ENCODE measurements around the gene AGRP.

Gene AGRP

DNA sequence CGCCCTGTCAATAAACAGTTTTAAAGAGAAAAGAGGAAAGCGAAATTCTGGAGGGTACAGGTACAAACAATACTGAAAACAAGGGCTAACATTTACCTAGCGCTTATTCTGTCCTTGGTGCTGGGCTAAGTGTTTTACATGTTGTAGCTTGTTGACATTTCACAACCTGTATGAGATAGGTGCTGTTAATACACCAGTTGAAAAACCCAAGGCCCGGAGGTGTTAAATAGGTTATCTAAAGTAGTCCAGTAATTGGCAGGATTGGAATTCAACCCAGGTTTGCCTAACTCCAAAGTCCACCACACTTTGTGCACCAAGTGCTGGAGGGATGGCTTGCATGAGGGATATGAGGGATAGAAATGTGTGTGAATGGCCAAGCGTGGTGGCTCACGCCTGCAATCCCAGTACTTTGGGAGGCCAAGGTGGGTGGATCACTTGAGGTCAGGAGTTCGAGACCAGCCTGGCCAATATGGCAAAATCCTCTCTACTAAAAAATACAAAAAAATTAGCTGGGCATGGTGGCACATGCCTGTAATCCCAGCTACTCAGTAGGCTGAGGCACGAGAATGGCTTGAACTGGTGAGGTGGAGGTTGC, 5.3 kb downstream of the AGRP start:
- no peaks in the 10 kb centered on the region for H3K27me3 ChIP-seq (ENCODE audit: control insufficient read depth, insufficient read depth, low read length)
- no peaks in the 10 kb centered on the region for H3K9me3 ChIP-seq (ENCODE audit: control insufficient read depth, insufficient read depth, low read length)
- no peaks in the 10 kb centered on the region for H3K36me3 ChIP-seq (ENCODE audit: control insufficient read depth, insufficient read depth, low read length)
- H3K27ac ChIP-seq (ENCODE audit: low read depth, low read length), result no peak overlapping the region
- peaks cover 9% of the 10 kb centered on the region for H3K4me1 ChIP-seq (ENCODE audit: control insufficient read depth, insufficient read depth, low read length)
- H3K9ac ChIP-seq (ENCODE audit: low read depth, low read length), result no peak overlapping the region
- no peak overlapping the region for H3K4me3 ChIP-seq (ENCODE audit: low read depth, low read length)

DNA sequence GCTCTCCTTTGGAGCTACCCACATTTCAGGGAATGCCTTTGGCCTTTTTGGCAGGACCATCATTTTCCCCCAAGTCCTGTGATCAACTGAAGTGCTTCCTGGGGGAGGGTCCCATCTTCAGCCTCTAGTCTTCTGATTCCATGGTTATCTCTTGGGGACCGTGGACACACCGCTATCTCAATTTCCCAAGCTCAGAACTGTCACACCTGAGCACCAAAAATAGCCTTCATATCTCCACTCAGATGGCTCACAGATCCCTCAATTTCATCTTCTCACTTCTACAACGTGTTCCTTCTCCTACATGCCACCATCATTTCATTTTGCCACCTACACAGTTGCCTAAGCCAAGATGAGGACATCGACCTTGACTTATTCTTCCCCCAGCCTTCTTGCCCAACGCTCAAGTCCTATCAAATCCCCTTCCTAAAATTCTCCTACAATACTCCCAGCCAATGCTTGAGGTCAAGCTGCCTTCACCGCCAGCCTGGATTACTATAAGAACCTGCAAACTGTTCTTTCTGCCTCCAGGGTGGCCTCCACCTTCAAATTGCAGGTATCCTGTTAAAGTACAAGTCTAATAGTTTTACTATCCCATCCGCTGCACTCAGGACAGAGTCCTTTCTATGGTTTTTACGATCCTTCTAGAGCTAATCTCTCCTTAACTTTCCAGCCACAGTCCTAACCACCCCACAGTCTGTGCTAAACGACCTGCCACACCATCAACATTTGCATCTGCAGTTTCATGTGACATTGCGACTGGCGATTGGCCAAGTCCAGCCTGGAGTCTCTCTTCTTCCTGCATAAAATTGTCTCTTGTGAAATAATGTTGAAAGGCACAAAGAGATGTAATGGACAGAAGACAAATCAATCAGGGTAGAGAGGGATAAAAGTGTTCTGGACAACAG, 8.5 kb downstream of the AGRP start:
- Histone ChIP-seq H3K36me3 (ENCODE audit: control insufficient read depth, insufficient read depth, low read length) (no peaks in the 10 kb centered on the region), H3K27ac (ENCODE audit: low read depth, low read length) (no peak overlapping the region), H3K27me3 (ENCODE audit: control insufficient read depth, insufficient read depth, low read length) (no peaks in the 10 kb centered on the region), H3K9me3 (ENCODE audit: control insufficient read depth, insufficient read depth, low read length) (no peaks in the 10 kb centered on the region), H3K4me1 (ENCODE audit: control insufficient read depth, insufficient read depth, low read length) (no peaks in the 10 kb centered on the region), H3K4me3 (ENCODE audit: low read depth, low read length) (no peak overlapping the region), H3K9ac (ENCODE audit: low read depth, low read length) (no peak overlapping the region)

DNA sequence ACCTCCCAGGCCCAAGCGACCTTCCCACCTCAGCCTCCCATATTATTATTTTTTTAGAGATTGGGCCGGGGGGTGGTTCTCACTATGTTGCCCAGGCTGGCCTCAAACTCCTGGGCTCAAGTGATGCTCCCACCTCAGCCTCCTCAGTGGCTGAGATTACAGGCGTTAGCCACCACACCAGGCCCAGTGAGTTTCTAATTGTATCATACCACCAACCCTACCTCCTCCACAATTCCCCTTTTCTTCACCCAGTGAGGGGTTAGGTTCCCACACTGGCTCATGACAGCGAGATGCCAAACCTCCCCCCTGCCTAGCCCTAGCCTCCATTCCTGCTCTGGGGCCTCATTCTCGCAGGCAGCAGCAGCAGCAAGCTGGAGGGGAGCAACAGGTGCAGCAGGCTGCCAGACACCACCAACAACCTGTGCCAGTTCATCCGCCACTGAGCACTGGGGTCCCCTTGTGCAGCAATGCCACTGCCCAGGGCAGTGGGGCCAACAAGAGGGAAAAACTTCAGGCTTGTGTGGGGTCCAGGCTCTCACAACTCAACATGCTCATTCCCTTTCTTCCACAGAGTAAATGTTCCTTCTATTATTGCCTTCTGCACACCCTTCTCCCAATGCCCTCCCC, 11.5 kb downstream of the AGRP start:
- Histone ChIP-seq H3K36me3 (ENCODE audit: control insufficient read depth, insufficient read depth, low read length) (no peaks in the 10 kb centered on the region), H3K4me3 (ENCODE audit: low read depth, low read length) (no peak overlapping the region), H3K9ac (ENCODE audit: low read depth, low read length) (no peak overlapping the region), H3K4me1 (ENCODE audit: control insufficient read depth, insufficient read depth, low read length) (no peaks in the 10 kb centered on the region), H3K27ac (ENCODE audit: low read depth, low read length) (no peak overlapping the region), H3K27me3 (ENCODE audit: control insufficient read depth, insufficient read depth, low read length) (no peaks in the 10 kb centered on the region), H3K9me3 (ENCODE audit: control insufficient read depth, insufficient read depth, low read length) (no peaks in the 10 kb centered on the region)

DNA sequence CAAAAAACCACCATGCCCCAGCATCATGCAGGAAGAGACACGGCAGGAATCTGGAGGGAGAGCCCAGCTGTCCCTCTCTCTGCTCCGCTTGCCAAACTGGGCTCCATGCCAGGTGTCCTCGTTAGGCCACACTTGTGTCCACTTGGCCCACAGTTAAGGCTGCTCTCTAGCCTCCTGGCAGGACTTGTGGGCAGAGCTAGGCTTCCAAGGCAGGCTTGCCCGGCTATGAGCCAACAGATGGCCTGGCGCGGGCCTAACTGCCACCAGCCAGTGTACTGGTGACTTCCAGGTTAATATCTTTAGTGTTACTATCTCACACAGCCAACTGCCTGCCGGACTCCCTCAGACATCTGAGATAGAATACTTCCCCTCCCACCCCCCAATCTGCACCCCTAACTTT, 13.0 kb downstream of the AGRP start:
- Histone ChIP-seq H3K27ac (ENCODE audit: low read depth, low read length) (no peak overlapping the region), H3K36me3 (ENCODE audit: control insufficient read depth, insufficient read depth, low read length) (no peaks in the 10 kb centered on the region), H3K9me3 (ENCODE audit: control insufficient read depth, insufficient read depth, low read length) (no peaks in the 10 kb centered on the region), H3K9ac (ENCODE audit: low read depth, low read length) (no peak overlapping the region), H3K27me3 (ENCODE audit: control insufficient read depth, insufficient read depth, low read length) (no peaks in the 10 kb centered on the region), H3K4me1 (ENCODE audit: control insufficient read depth, insufficient read depth, low read length) (0 out of 2 replicates have a peak, but pooled peaks cover 3% of the 10 kb centered on the region), H3K4me3 (ENCODE audit: low read depth, low read length) (no peak overlapping the region)

DNA sequence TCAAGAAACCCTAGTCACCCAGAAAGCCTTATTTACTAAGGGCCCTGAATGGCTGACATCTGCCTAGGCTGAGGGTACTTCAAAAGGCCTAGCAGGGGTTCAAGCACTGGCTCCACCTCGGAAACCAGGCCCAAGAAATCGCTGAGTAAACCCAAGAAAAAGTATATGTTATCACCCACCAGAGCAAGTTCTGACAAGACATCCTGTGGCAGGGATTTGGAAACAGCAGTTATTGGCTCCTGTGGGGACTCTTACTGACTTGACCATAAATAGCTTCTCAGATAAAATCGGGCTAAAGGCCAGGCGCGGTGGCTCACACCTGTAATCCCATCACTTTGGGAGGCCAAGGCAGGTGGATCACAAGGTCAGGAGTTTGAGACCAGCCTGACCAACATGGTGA, 14.6 kb downstream of the AGRP start:
- Histone ChIP-seq H3K4me1 (ENCODE audit: control insufficient read depth, insufficient read depth, low read length) (0 out of 2 replicates have a peak, but pooled peaks cover 3% of the 10 kb centered on the region), H3K27ac (ENCODE audit: low read depth, low read length) (no peak overlapping the region), H3K27me3 (ENCODE audit: control insufficient read depth, insufficient read depth, low read length) (no peaks in the 10 kb centered on the region), H3K9ac (ENCODE audit: low read depth, low read length) (no peak overlapping the region), H3K9me3 (ENCODE audit: control insufficient read depth, insufficient read depth, low read length) (no peaks in the 10 kb centered on the region), H3K4me3 (ENCODE audit: low read depth, low read length) (no peak overlapping the region), H3K36me3 (ENCODE audit: control insufficient read depth, insufficient read depth, low read length) (no peaks in the 10 kb centered on the region)

DNA sequence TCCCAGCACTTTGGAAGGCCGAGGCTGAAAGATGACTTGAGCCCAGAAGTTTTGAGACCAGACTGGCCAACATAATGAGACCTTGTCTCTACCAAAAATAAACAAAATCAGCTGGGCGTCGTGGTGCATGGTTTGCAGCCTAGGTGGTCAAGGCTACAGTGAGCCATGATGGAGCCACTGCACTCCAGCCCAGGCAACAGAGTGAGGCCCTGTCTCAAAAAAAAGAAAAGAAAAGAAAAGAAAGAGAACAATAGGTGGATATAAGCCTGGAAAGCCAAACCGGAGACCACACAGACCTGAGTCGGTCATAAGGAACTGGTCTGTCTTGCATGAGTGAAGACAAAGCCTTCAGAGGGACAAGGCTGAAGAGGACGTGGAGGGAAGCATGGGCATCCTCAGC, 16.8 kb downstream of the AGRP start:
- Histone ChIP-seq H3K27ac (ENCODE audit: low read depth, low read length) (no peak overlapping the region), H3K36me3 (ENCODE audit: control insufficient read depth, insufficient read depth, low read length) (no peaks in the 10 kb centered on the region), H3K9ac (ENCODE audit: low read depth, low read length) (no peak overlapping the region), H3K9me3 (ENCODE audit: control insufficient read depth, insufficient read depth, low read length) (no peaks in the 10 kb centered on the region), H3K4me1 (ENCODE audit: control insufficient read depth, insufficient read depth, low read length) (0 out of 2 replicates have a peak, but pooled peaks cover 3% of the 10 kb centered on the region), H3K27me3 (ENCODE audit: control insufficient read depth, insufficient read depth, low read length) (no peaks in the 10 kb centered on the region), H3K4me3 (ENCODE audit: low read depth, low read length) (no peak overlapping the region)

DNA sequence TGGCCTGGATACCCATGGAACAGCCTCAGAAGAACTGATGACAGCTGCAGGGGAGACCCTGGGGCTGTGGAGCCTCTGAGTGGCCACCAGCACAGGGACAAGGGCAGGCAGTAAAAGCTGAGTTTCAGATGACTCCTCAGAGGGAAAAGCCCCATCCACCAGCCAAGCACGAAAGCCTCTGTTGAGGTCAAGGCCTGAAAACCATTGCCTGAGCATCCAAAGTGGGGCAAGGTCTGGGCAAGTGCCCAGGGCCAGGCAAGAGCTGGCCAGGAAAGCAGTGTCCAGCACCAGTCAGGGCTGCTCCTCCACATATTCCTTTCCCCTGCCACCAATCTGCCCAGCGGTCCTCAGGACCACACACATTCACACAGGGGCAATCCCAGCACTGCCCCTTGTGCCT, 18.8 kb downstream of the AGRP start:
- 0 out of 2 replicates have a peak, but pooled peaks cover 3% of the 10 kb centered on the region for H3K4me1 ChIP-seq (ENCODE audit: control insufficient read depth, insufficient read depth, low read length)
- H3K27me3 ChIP-seq (ENCODE audit: control insufficient read depth, insufficient read depth, low read length), result no peaks in the 10 kb centered on the region
- no peak overlapping the region for H3K9ac ChIP-seq (ENCODE audit: low read depth, low read length)
- no peak overlapping the region for H3K27ac ChIP-seq (ENCODE audit: low read depth, low read length)
- no peaks in the 10 kb centered on the region; the same call in 1 of the 2 replicates for H3K36me3 ChIP-seq (ENCODE audit: control insufficient read depth, insufficient read depth, low read length)
- H3K4me3 ChIP-seq (ENCODE audit: low read depth, low read length), result no peak overlapping the region
- H3K9me3 ChIP-seq (ENCODE audit: control insufficient read depth, insufficient read depth, low read length), result no peaks in the 10 kb centered on the region

DNA sequence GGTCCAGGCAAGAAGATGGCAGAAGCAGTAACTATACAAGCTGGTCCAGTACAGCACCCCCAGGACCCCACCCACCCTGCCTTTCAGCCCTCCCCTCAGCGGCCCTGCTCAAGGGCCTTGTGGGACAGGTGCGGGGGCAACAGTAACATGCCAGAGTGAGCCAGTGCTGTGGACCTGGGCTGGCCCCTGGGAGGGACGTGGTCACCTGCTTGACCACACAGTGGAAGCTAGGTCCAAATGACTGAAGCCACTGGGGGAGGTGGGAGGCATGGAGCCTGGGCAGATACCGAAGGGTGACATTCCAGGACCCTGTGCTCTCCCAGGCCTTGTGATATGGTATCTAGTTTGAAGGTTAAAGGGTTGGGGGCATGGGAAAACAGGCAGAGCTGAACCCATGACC, 19.7 kb downstream of the AGRP start:
- H3K9me3 ChIP-seq (ENCODE audit: control insufficient read depth, insufficient read depth, low read length), result no peaks in the 10 kb centered on the region

DNA sequence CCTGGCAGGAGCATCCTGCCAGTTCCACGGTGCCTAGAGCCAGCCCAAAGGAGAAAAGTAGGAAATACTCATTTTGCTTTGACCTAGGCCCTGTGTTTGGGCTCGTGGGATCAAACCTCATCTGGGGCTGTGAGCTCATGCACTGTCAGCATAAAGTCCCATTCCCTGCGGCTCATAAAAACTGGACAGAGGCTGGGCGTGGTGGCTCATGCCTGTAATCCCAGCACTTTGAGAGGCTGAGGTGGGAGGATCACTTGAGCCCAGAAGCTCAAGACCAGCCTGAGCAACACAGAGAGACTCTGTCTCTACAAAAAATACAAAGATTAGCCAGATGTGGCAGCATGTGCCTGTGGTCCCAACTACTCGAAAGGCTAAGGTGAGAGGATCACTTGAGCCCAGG, 20.3 kb downstream of the AGRP start:
- Histone ChIP-seq H3K36me3 (ENCODE audit: control insufficient read depth, insufficient read depth, low read length) (no peaks in the 10 kb centered on the region; the same call in 1 of the 2 replicates), H3K9me3 (ENCODE audit: control insufficient read depth, insufficient read depth, low read length) (no peaks in the 10 kb centered on the region), H3K27me3 (ENCODE audit: control insufficient read depth, insufficient read depth, low read length) (no peaks in the 10 kb centered on the region), H3K9ac (ENCODE audit: low read depth, low read length) (no peak overlapping the region), H3K27ac (ENCODE audit: low read depth, low read length) (no peak overlapping the region), H3K4me3 (ENCODE audit: low read depth, low read length) (no peak overlapping the region), H3K4me1 (ENCODE audit: control insufficient read depth, insufficient read depth, low read length) (0 out of 2 replicates have a peak, but pooled peaks cover 3% of the 10 kb centered on the region)

More for the DNA sequence above, 19.7 kb downstream of the AGRP start:
- 0 out of 2 replicates have a peak, but pooled peaks cover 3% of the 10 kb centered on the region for H3K4me1 ChIP-seq (ENCODE audit: control insufficient read depth, insufficient read depth, low read length)
- no peaks in the 10 kb centered on the region; the same call in 1 of the 2 replicates for H3K36me3 ChIP-seq (ENCODE audit: control insufficient read depth, insufficient read depth, low read length)
- no peaks in the 10 kb centered on the region for H3K27me3 ChIP-seq (ENCODE audit: control insufficient read depth, insufficient read depth, low read length)
- H3K4me3 ChIP-seq (ENCODE audit: low read depth, low read length), result no peak overlapping the region
- H3K9ac ChIP-seq (ENCODE audit: low read depth, low read length), result no peak overlapping the region
- H3K27ac ChIP-seq (ENCODE audit: low read depth, low read length), result no peak overlapping the region

DNA sequence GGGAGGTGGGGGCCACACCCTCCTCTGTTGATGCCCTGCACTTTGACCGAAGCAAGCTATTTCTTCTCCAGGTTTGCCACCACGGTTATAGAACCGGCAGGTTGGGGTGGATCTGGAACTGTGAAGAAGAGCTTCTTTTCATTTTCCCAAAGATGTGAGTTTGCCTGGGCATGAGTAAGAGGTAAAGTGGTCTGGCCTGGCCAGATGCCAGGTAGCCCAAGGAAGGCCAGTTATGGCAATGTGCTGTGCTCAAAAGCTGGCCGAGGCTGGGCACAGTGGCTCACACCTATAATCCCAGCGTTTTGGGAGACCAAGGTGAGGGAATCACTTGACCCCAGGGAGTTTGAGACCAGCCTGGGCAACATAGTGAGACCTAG, 21.1 kb downstream of the AGRP start:
- H3K27ac ChIP-seq (ENCODE audit: low read depth, low read length), result no peak overlapping the region

More for the DNA sequence above, 21.1 kb downstream of the AGRP start:
- no peaks in the 10 kb centered on the region for H3K27me3 ChIP-seq (ENCODE audit: control insufficient read depth, insufficient read depth, low read length)
- no peaks in the 10 kb centered on the region for H3K9me3 ChIP-seq (ENCODE audit: control insufficient read depth, insufficient read depth, low read length)
- H3K4me3 ChIP-seq (ENCODE audit: low read depth, low read length), result no peak overlapping the region
- 0 out of 2 replicates have a peak, but pooled peaks cover 3% of the 10 kb centered on the region for H3K4me1 ChIP-seq (ENCODE audit: control insufficient read depth, insufficient read depth, low read length)
- no peak overlapping the region for H3K9ac ChIP-seq (ENCODE audit: low read depth, low read length)
- H3K36me3 ChIP-seq (ENCODE audit: control insufficient read depth, insufficient read depth, low read length), result no peaks in the 10 kb centered on the region; the same call in 1 of the 2 replicates

All from HUES48 (cell line).